Right atrium auricular region (tissue), 2 donors: ENCODE results near the gene PFKFB3. TPM values are rescaled to one million over a fixed set of nuclear protein-coding genes. Genes with fewer than 3 reads are reported as not detected.

Source experiments
- DNase-seq: peaks from one replicate; pipeline ENCODE4 v3.0.0-alpha.2; 2019; ENCODE audit warnings: low spot score
- H3K27ac ChIP-seq, 2 donors: fragments of 200-600 bp; sonication (generic); 1 replicate in 1 of 2; 2 replicates in 1 of 2; pipeline ENCODE4 v1.5.1; 2016 to 2019
- H3K27me3 ChIP-seq, 2 donors: fragments of 200-600 bp; sonication (generic); one replicate each; pipeline versions ENCODE4 v1.5.1 to v1.6.0; 2017 to 2019
- H3K36me3 ChIP-seq: fragments of 200-600 bp; sonication (generic); one replicate; pipeline ENCODE4 v1.5.1; 2016
- H3K4me1 ChIP-seq, 2 donors: fragments of 200-600 bp; sonication (generic); one replicate each; pipeline versions ENCODE4 v1.5.1 to v1.6.0; 2017 to 2019
- H3K4me3 ChIP-seq, 2 donors: fragments of 200-600 bp; sonication (generic); 1 replicate in 1 of 2; 2 replicates in 1 of 2; pipeline ENCODE4 v1.5.1; 2017 to 2019; ENCODE audit warnings: mild to moderate bottlenecking in 1 of 2, moderate library complexity in 1 of 2
- H3K9me3 ChIP-seq, 2 donors: fragments of 200-600 bp; sonication (generic); one replicate each; pipeline ENCODE4 v1.5.1; 2019
- CTCF ChIP-seq, 2 donors: fragments of 200-600 bp; sonication (generic); IDR thresholded peaks; one replicate each; pipeline ENCODE4 v1.5.1; 2019; ENCODE audit warnings: antibody characterized with exemption in 2 of 2
- total RNA-seq, 2 donors: library from RNA; depleted of rRNA; stranded (reverse); fragments of >200 nt; gene quantifications; one replicate each; pipeline ENCODE4 v1.1.0, GENCODE V29; 2016

Gene PFKFB3
- total RNA-seq, 2 donors from 2014 or later = 9.4 to 16.5 TPM

- Histone ChIP-seq H3K9me3 (no peaks in the 10 kb centered on the region), H3K36me3 (no peaks in the 10 kb centered on the region), H3K4me3 (no peak overlapping the region), H3K27ac (no peak overlapping the region), H3K4me1 (no peaks in the 10 kb centered on the region), H3K27me3 (no peaks in the 10 kb centered on the region)
- DNase-seq = no peak
- TF ChIP-seq CTCF (IDR thresholded peaks at IDR 0.05) = no peak
Measured at GRCh38 chr10:6296828-6297251, 94.1 kb downstream of the PFKFB3 start.

- Histone ChIP-seq H3K27me3 (no peaks in the 10 kb centered on the region), H3K4me1 (no peaks in the 10 kb centered on the region), H3K4me3 (no peak overlapping the region), H3K9me3 (no peaks in the 10 kb centered on the region), H3K36me3 (no peaks in the 10 kb centered on the region), H3K27ac (no peak overlapping the region)
- no peak for TF ChIP-seq CTCF (IDR thresholded peaks at IDR 0.05)
- no peak for DNase-seq
Measured at GRCh38 chr10:6297522-6297921, 94.8 kb downstream of the PFKFB3 start.

GRCh38 chr10:6297951-6298381 is 95.2 kb downstream of the PFKFB3 start:
- Histone ChIP-seq H3K9me3 (no peaks in the 10 kb centered on the region), H3K27ac (no peak overlapping the region), H3K4me3 (no peak overlapping the region), H3K27me3 (no peaks in the 10 kb centered on the region), H3K36me3 (no peaks in the 10 kb centered on the region), H3K4me1 (no peaks in the 10 kb centered on the region)
- no peak for TF ChIP-seq CTCF (IDR thresholded peaks at IDR 0.05)
- DNase-seq = no peak

DNA sequence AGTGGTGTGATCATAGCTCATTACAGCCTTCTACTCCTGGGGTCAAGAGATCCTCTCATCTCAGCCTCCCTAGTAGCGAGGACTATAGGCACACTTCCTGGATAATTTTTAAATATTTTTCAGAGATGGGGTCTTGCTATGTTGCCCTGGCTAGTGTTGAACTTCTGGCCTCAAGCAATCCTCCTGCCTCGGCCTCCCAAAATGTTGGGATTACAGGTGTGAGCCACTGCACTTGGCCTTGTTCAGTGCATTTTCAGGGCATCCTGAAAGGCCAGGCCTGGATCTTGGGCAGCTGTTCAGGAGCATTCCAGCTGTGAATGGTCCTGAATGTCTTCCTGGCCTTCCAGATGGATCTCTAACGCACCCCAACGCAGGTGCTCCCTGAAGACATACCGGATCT is 95.7 kb downstream of the PFKFB3 start:
- no peaks in the 10 kb centered on the region for H3K27me3 ChIP-seq
- no peak overlapping the region for H3K27ac ChIP-seq
- TF ChIP-seq CTCF (IDR thresholded peaks at IDR 0.05) = no peak
- no peak for DNase-seq
- no peaks in the 10 kb centered on the region for H3K9me3 ChIP-seq
- H3K36me3 ChIP-seq = no peaks in the 10 kb centered on the region
- H3K4me3 ChIP-seq = no peak overlapping the region
- H3K4me1 ChIP-seq = no peaks in the 10 kb centered on the region

DNA sequence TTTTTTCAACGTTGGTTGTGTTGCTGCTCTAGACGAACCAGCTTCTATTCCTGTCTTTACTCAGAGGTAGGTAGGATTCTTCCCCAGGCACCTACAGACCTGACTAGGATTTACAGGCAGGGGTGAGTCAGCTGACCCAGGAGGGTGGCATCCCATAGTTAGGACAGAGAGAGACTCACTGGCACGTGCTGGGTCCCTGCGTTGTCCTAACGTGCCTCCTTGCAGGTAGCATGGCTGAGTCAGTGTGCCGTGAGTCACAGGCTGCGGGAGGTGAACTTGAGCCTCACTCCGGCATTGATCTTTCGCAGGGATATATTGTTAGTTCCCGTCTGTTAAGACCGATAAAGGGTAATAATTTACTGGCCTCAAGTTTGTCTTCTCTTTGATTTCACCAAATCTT is 96.5 kb downstream of the PFKFB3 start:
- Histone ChIP-seq H3K4me3 (no peak overlapping the region), H3K27me3 (no peaks in the 10 kb centered on the region), H3K27ac (no peak overlapping the region), H3K4me1 (no peaks in the 10 kb centered on the region), H3K36me3 (no peaks in the 10 kb centered on the region), H3K9me3 (no peaks in the 10 kb centered on the region)
- no peak for DNase-seq
- no peak for TF ChIP-seq CTCF (IDR thresholded peaks at IDR 0.05)

GRCh38 chr10:6299743-6300105 is 97.0 kb downstream of the PFKFB3 start:
- Histone ChIP-seq H3K36me3 (no peaks in the 10 kb centered on the region), H3K4me3 (no peak overlapping the region), H3K27me3 (no peaks in the 10 kb centered on the region), H3K27ac (no peak overlapping the region), H3K9me3 (no peaks in the 10 kb centered on the region), H3K4me1 (no peaks in the 10 kb centered on the region)
- no peak for DNase-seq
- no peak for TF ChIP-seq CTCF (IDR thresholded peaks at IDR 0.05)
